B cell (primary cell): ENCODE results near the gene CHST8. TPM values are rescaled to one million over a fixed set of nuclear protein-coding genes. Genes with fewer than 3 reads are reported as not detected.

Experiments used
- ATAC-seq: fragments of 200-7000 bp; cut with Tn5 transposase; one replicate; pipeline ENCODE4 v1.10.0; 2021; ENCODE audit warnings: low read depth, mild to moderate bottlenecking, moderate number of reproducible peaks, moderate library complexity
- CTCF ChIA-PET: fragments of 350-600 bp; sonication (Branson Sonifier 250); formaldehyde crosslinking; loops from one replicate; lab custom pipeline; 2021; ENCODE audit warnings: antibody characterized with exemption, inconsistent platforms; lab: Charles Lee
- POLR2A ChIA-PET: fragments of 350-600 bp; sonication (Branson Sonifier 250); formaldehyde crosslinking; loops from one replicate; lab custom pipeline; 2021; ENCODE audit warnings: antibody characterized with exemption; lab: Charles Lee
- DNase-seq: peaks from one replicate; pipeline ENCODE4 v3.0.0; 2013
- H2AFZ ChIP-seq: 2 replicates; pipeline ENCODE4 v1.6.1; 2012; ENCODE audit warnings: mild to moderate bottlenecking, low read depth, low read length; ENCODE audit not compliant: insufficient read depth, poor library complexity, severe bottlenecking
- H3K27ac ChIP-seq, 2 donors: 1 replicate in 1 of 2; 2 replicates in 1 of 2; pipeline ENCODE4 v1.5.1; 2012 to 2013; ENCODE audit warnings: low read length in 2 of 2, mild to moderate bottlenecking in 2 of 2, moderate library complexity in 1 of 2
- H3K27me3 ChIP-seq, 4 experiments: fragments of 200-600 bp in 1 of 4; sonication (generic) in 1 of 4; replicated peaks in 1 of 4; 1 replicate in 2 of 4; 2 replicates in 2 of 4; pipeline versions ENCODE4 v1.6.1 to v1.7.0; 2013 to 2016; ENCODE audit warnings: low read length in 3 of 4, mild to moderate bottlenecking in 2 of 4, mixed read lengths in 1 of 4, moderate library complexity in 1 of 4; ENCODE audit not compliant: insufficient read depth in 4 of 4, control insufficient read depth in 3 of 4; ENCODE audit errors: control extremely low read depth in 1 of 4
- H3K36me3 ChIP-seq, 2 experiments: replicated peaks in 1 of 2; 1 replicate in 1 of 2; 2 replicates in 1 of 2; pipeline versions ENCODE4 v1.6.1 to v1.7.1; 2013; ENCODE audit warnings: low read length in 1 of 2; ENCODE audit not compliant: insufficient read depth in 2 of 2, control insufficient read depth in 1 of 2; ENCODE audit errors: control extremely low read depth in 1 of 2, extremely low read depth in 1 of 2
- H3K4me1 ChIP-seq, 2 donors: fragments of 200-600 bp in 1 of 2; sonication (generic) in 1 of 2; 1 replicate in 1 of 2; 2 replicates in 1 of 2; pipeline versions ENCODE4 v1.5.1 to v1.6.1; 2013 to 2017; ENCODE audit warnings: low read length in 2 of 2; ENCODE audit not compliant: control insufficient read depth in 2 of 2, insufficient read depth in 2 of 2
- H3K4me2 ChIP-seq: replicated peaks from 2 replicates; pipeline ENCODE3; 2012; ENCODE audit warnings: mild to moderate bottlenecking, low read depth, low read length; ENCODE audit not compliant: poor library complexity, severe bottlenecking
- H3K4me3 ChIP-seq, 5 experiments: fragments of 200-600 bp in 1 of 5; sonication (generic) in 1 of 5; 1 replicate in 3 of 5; 2 replicates in 2 of 5; pipeline versions ENCODE4 v1.5.1 to v1.7.0; 2011 to 2016; ENCODE audit warnings: low read length in 4 of 5, mild to moderate bottlenecking in 4 of 5, low read depth in 2 of 5, control low read depth in 1 of 5, moderate library complexity in 1 of 5; ENCODE audit not compliant: insufficient read depth in 1 of 5; ENCODE audit errors: control extremely low read depth in 1 of 5, extremely low read depth in 1 of 5
- H3K79me2 ChIP-seq: fragments of 200-600 bp; sonication (generic); one replicate; pipeline ENCODE4 v1.6.0; 2016; ENCODE audit warnings: low read length; ENCODE audit not compliant: control insufficient read depth, insufficient read depth
- H3K9ac ChIP-seq: fragments of 200-600 bp; sonication (generic); 2 replicates; pipeline ENCODE4 v1.6.1; 2017; ENCODE audit warnings: mild to moderate bottlenecking, low read length, moderate library complexity
- H3K9me3 ChIP-seq, 3 donors: one replicate each; pipeline versions ENCODE4 v1.6.1 to v1.7.1; 2013; ENCODE audit warnings: low read length in 2 of 3; ENCODE audit not compliant: control insufficient read depth in 2 of 3, insufficient read depth in 1 of 3; ENCODE audit errors: control extremely low read depth in 1 of 3
- H4K20me1 ChIP-seq: 2 replicates; pipeline ENCODE4 v1.6.0; 2012; ENCODE audit warnings: mild to moderate bottlenecking, low read length; ENCODE audit not compliant: insufficient read depth, control insufficient read depth, poor library complexity, severe bottlenecking
- H3K27ac Mint-ChIP-seq: one replicate; pipeline ENCODE4 v1.8.0; 2021; ENCODE audit warnings: mixed read lengths
- H3K27me3 Mint-ChIP-seq: one replicate; pipeline ENCODE4 v1.8.0; 2021; ENCODE audit warnings: mixed read lengths
- H3K4me1 Mint-ChIP-seq: one replicate; pipeline ENCODE4 v1.8.0; 2021; ENCODE audit warnings: mixed read lengths
- H3K4me3 Mint-ChIP-seq: one replicate; pipeline ENCODE4 v1.8.0; 2021; ENCODE audit warnings: mixed read lengths
- H3K9me3 Mint-ChIP-seq: one replicate; pipeline ENCODE4 v1.8.0; 2022; ENCODE audit warnings: mixed read lengths; ENCODE audit not compliant: insufficient read depth
- EZH2 ChIP-seq: IDR thresholded peaks from 2 replicates; pipeline ENCODE4 v1.6.1; 2012; ENCODE audit warnings: borderline replicate concordance, low read depth, mild to moderate bottlenecking, moderate library complexity, low read length; ENCODE audit not compliant: insufficient read depth, poor library complexity, severe bottlenecking
- WGBS: methylation state at CpG from one replicate; pipeline ENCODE4 v1.1.5; 2013; ENCODE audit warnings: missing lambda C conversion rate; ENCODE audit not compliant: insufficient coverage; 5-methylcytosine and 5-hydroxymethylcytosine counted together
- intact Hi-C: fragments of 100-400 bp; cut with micrococcal nuclease; formaldehyde crosslinking; loops from one replicate; pipeline ENCODE4 v1.10.0; 2022
- polyA plus RNA-seq: library from polyadenylated mRNA; depleted of rRNA; stranded (reverse); fragments of >200 nt; gene quantifications from 2 replicates; pipeline ENCODE4 v1.2.3, GENCODE V29; 2012
- total RNA-seq, 2 donors: library from RNA; stranded (reverse); fragments of 120-200 nt in 1 of 2; gene quantifications; 1 replicate in 1 of 2; 2 replicates in 1 of 2; pipeline versions ENCODE4 v1.2.3 to v1.2.4, GENCODE V29; 2013 to 2022
- TF ChIP-seq, protein P1 (sequence below): fragments of 200-600 bp; IDR thresholded peaks from one replicate; pipeline ENCODE4 v1.8.0; 2022; ENCODE audit warnings: antibody characterized with exemption, mild to moderate bottlenecking

CHST8 gene
- total and polyA plus RNA-seq, 2 donors (not counting 1 experiment from before 2014, with no cell fraction given) = not detected

DNA sequence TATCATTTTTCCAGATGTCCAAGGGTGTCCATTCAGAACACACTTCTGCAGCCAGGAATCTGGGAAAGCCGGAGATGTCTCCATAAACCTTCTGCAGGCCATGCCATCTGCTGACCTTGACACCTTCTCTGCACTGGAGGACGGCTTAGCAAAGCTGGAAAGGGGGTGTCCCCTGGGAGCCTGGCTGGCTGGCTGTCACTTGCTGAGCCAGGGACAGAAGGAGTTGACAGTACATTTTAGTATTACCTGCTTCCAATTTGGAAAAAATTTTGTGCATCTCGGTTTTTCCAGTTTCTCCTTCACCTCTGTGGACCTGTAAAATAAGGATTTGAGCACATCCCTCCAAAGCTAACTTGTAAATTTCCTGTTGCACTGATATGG is 8.1 kb upstream of the CHST8 start:
- POLR2A ChIA-PET = no interaction called here
- H3K9me3 Mint-ChIP-seq = peaks cover 8% of the 10 kb centered on the region
- H3K4me1 ChIP-seq = no peaks in the 10 kb centered on the region
- peaks cover 4% of the 10 kb centered on the region for H3K27me3 Mint-ChIP-seq
- H3K27ac Mint-ChIP-seq = no peak overlapping the region
- no peak overlapping the region for H2AFZ ChIP-seq
- no peak overlapping the region for H3K4me3 ChIP-seq
- WGBS = 67% methylated on average over 2 of the region's 3 CpGs
- H3K9me3 ChIP-seq = peaks cover 1 to 4% (median 3%) of the 10 kb centered on the region in 3 donors
- no peak for ATAC-seq
- no peak for DNase-seq
- intact Hi-C loops = no loop called here
- H3K36me3 ChIP-seq = no peaks in the 10 kb centered on the region
- CTCF ChIA-PET = no interaction called here
- no peaks in the 10 kb centered on the region for H3K79me2 ChIP-seq
- no peak overlapping the region for H3K4me2 ChIP-seq
- no peak overlapping the region for H3K9ac ChIP-seq
- TF ChIP-seq, protein P1, sequence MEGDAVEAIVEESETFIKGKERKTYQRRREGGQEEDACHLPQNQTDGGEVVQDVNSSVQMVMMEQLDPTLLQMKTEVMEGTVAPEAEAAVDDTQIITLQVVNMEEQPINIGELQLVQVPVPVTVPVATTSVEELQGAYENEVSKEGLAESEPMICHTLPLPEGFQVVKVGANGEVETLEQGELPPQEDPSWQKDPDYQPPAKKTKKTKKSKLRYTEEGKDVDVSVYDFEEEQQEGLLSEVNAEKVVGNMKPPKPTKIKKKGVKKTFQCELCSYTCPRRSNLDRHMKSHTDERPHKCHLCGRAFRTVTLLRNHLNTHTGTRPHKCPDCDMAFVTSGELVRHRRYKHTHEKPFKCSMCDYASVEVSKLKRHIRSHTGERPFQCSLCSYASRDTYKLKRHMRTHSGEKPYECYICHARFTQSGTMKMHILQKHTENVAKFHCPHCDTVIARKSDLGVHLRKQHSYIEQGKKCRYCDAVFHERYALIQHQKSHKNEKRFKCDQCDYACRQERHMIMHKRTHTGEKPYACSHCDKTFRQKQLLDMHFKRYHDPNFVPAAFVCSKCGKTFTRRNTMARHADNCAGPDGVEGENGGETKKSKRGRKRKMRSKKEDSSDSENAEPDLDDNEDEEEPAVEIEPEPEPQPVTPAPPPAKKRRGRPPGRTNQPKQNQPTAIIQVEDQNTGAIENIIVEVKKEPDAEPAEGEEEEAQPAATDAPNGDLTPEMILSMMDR = no peak
- no peak for TF ChIP-seq EZH2
- H4K20me1 ChIP-seq = no peaks in the 10 kb centered on the region
- no peak overlapping the region for H3K27ac ChIP-seq
- H3K4me1 Mint-ChIP-seq = no peaks in the 10 kb centered on the region
- H3K4me3 Mint-ChIP-seq = no peak overlapping the region
- H3K27me3 ChIP-seq = peaks cover 0 to 6% (median 0%) of the 10 kb centered on the region in 4 experiments

DNA sequence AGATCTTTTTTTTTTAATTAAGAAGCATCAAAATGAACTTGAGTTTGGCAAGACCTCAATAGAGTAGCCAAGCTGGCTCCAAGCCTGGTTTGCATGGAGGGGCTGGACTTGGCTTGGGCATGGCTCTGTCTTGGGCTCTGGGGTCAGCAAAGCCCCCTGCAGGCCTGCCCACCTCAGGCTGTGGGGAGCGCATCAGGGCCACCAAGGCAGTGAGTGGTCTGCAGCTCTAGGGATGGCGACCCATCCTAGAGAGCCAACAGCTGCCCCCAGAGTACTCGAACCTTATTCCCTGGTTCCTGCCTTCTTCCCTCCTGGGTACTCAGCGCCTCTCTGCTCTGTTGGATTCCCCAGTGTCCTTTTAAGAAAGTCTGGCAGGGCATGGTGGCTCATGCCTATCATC is 5.4 kb upstream of the CHST8 start:
- DNase-seq (no peak), ATAC-seq (no peak)
- ChIA-PET CTCF (no interaction called here), POLR2A (no interaction called here)
- Histone ChIP-seq H3K9ac (no peak overlapping the region), H3K4me2 (no peak overlapping the region), H3K36me3 (no peaks in the 10 kb centered on the region), H3K4me1 (no peaks in the 10 kb centered on the region), H3K79me2 (no peaks in the 10 kb centered on the region), H2AFZ (no peak overlapping the region), H3K27me3 (peaks cover 0 to 22% (median 3%) of the 10 kb centered on the region in 4 experiments), H4K20me1 (no peaks in the 10 kb centered on the region), H3K4me3 (no peak overlapping the region), H3K27ac (no peak overlapping the region), H3K9me3 (peaks cover 0 to 9% (median 0%) of the 10 kb centered on the region in 3 donors)
- Mint-ChIP-seq H3K27ac (no peak overlapping the region), H3K4me3 (no peak overlapping the region), H3K9me3 (no peaks in the 10 kb centered on the region), H3K4me1 (no peaks in the 10 kb centered on the region), H3K27me3 (peaks cover 20% of the 10 kb centered on the region)
- TF ChIP-seq EZH2 = no peak
- TF ChIP-seq, protein P1 = no peak
- 91% methylated on average over 4 of the region's 4 CpGs for WGBS
- intact Hi-C loops = no loop called here
